AG09309 (cell line): ENCODE data around the gene TMEM100.
"Not testable (repeated sequence)": the region's sequence is repeated elsewhere in the genome, so short reads cannot be mapped to it uniquely, and the experiment has no call there.

ENCODE experiments used
- DNase-seq: peaks from one replicate; pipeline ENCODE4 v3.0.0-alpha.2; 2010; ENCODE audit warnings: low read depth
- H3K4me3 ChIP-seq: 2 replicates; pipeline ENCODE4 v1.5.1; 2011; ENCODE audit warnings: mild to moderate bottlenecking, low read depth, low read length, moderate library complexity; ENCODE audit not compliant: control insufficient read depth
- CTCF ChIP-seq: IDR thresholded peaks from 2 replicates; pipeline ENCODE4 v1.5.1; 2011; ENCODE audit warnings: mild to moderate bottlenecking, low read depth, low read length, inconsistent platforms; ENCODE audit not compliant: insufficient read depth, control insufficient read depth; ENCODE audit errors: missing control alignments

The TMEM100 gene

GRCh38 chr17:55681342-55681700 is 41.3 kb downstream of the TMEM100 start:
- TF ChIP-seq CTCF, result no peak
- H3K4me3 ChIP-seq, result no peak overlapping the region
- DNase-seq, result no peak

- no peak overlapping the region for H3K4me3 ChIP-seq
- no peak for DNase-seq
- no peak for TF ChIP-seq CTCF
Measured at GRCh38 chr17:55680686-55681341, 41.9 kb downstream of the TMEM100 start.

GRCh38 chr17:55677446-55677845 is 45.2 kb downstream of the TMEM100 start:
- H3K4me3 ChIP-seq, result no peak overlapping the region
- no peak for TF ChIP-seq CTCF
- DNase-seq, result no peak

GRCh38 chr17:55676274-55676673 is 46.4 kb downstream of the TMEM100 start:
- no peak overlapping the region for H3K4me3 ChIP-seq
- DNase-seq, result no peak
- TF ChIP-seq CTCF, result no peak

- no peak for TF ChIP-seq CTCF
- H3K4me3 ChIP-seq, result no peak overlapping the region
- DNase-seq, result no peak
Measured at GRCh38 chr17:55673743-55674506, 48.7 kb downstream of the TMEM100 start.

GRCh38 chr17:55672585-55673501 is 49.8 kb downstream of the TMEM100 start:
- no peak overlapping the region for H3K4me3 ChIP-seq
- DNase-seq, result no peak
- no peak for TF ChIP-seq CTCF

GRCh38 chr17:55672010-55672409 is 50.7 kb downstream of the TMEM100 start:
- not testable (repeated sequence) for H3K4me3 ChIP-seq, DNase-seq
